Subcutaneous abdominal adipose tissue (tissue), 5 donors: Measurements from ENCODE around the gene TFDP1.

Experiments used
- H3K27ac ChIP-seq: one replicate; pipeline ENCODE4 v1.7.0; 2013; ENCODE audit warnings: low read depth, mild to moderate bottlenecking, inconsistent platforms, low read length, moderate library complexity
- H3K27me3 ChIP-seq, 5 donors: one replicate each; pipeline ENCODE4 v1.7.0; 2013; ENCODE audit warnings: low read length in 5 of 5, inconsistent platforms in 1 of 5; ENCODE audit not compliant: control insufficient read depth in 5 of 5, insufficient read depth in 4 of 5
- H3K36me3 ChIP-seq, 5 donors: one replicate each; pipeline ENCODE4 v1.7.0; 2013; ENCODE audit warnings: low read length in 5 of 5; ENCODE audit not compliant: control insufficient read depth in 5 of 5, insufficient read depth in 5 of 5
- H3K4me1 ChIP-seq, 5 donors: one replicate each; pipeline ENCODE4 v1.7.0; 2013; ENCODE audit warnings: low read length in 5 of 5, mild to moderate bottlenecking in 3 of 5, moderate library complexity in 1 of 5; ENCODE audit not compliant: control insufficient read depth in 5 of 5, insufficient read depth in 5 of 5
- H3K4me3 ChIP-seq, 5 donors: one replicate each; pipeline ENCODE4 v1.7.0; 2013; ENCODE audit warnings: low read length in 5 of 5, low read depth in 1 of 5
- H3K9ac ChIP-seq, 5 donors: one replicate each; pipeline ENCODE4 v1.7.0; 2013; ENCODE audit warnings: low read length in 5 of 5, mild to moderate bottlenecking in 4 of 5, moderate library complexity in 3 of 5
- H3K9me3 ChIP-seq, 5 donors: one replicate each; pipeline ENCODE4 v1.7.0; 2013; ENCODE audit warnings: low read length in 5 of 5; ENCODE audit not compliant: control insufficient read depth in 5 of 5
- donor health status: healthy.
- donor health status: healthy.
- donor health status: healthy.
- donor health status: healthy.
- donor health status: healthy.

The TFDP1 gene

GRCh38 chr13:113645329-113645728 lies 60.8 kb downstream of the TFDP1 start:
- Histone ChIP-seq H3K36me3 (peaks cover 0 to 11% (median 5%) of the 10 kb centered on the region in 5 donors), H3K27me3 (no peaks in the 10 kb centered on the region), H3K4me1 (peaks cover 0 to 18% (median 11%) of the 10 kb centered on the region in 5 donors), H3K27ac (no peak overlapping the region), H3K4me3 (no peak overlapping the region), H3K9ac (no peak overlapping the region), H3K9me3 (no peaks in the 10 kb centered on the region)

- H3K36me3 ChIP-seq: peaks cover 0 to 7% (median 0%) of the 10 kb centered on the region in 5 donors
- H3K9me3 ChIP-seq: no peaks in the 10 kb centered on the region
- no peak overlapping the region for H3K4me3 ChIP-seq
- no peaks in the 10 kb centered on the region for H3K27me3 ChIP-seq
- no peak overlapping the region for H3K27ac ChIP-seq
- H3K9ac ChIP-seq: no peak overlapping the region
- H3K4me1 ChIP-seq: peaks cover 0 to 18% (median 11%) of the 10 kb centered on the region in 5 donors
These were observed 61.8 kb downstream of the TFDP1 start for GRCh38 chr13:113646376-113646775.

- peaks cover 0 to 18% (median 11%) of the 10 kb centered on the region in 5 donors for H3K4me1 ChIP-seq
- no peak overlapping the region for H3K27ac ChIP-seq
- H3K9ac ChIP-seq: no peak overlapping the region
- H3K36me3 ChIP-seq: peaks cover 0 to 1% (median 0%) of the 10 kb centered on the region in 5 donors
- no peak overlapping the region for H3K4me3 ChIP-seq
- no peaks in the 10 kb centered on the region for H3K27me3 ChIP-seq
- H3K9me3 ChIP-seq: no peaks in the 10 kb centered on the region
These were observed 62.4 kb downstream of the TFDP1 start for GRCh38 chr13:113646921-113647340.

GRCh38 chr13:113647351-113648215 lies 63.0 kb downstream of the TFDP1 start:
- Histone ChIP-seq H3K4me1 (peaks cover 0 to 18% (median 11%) of the 10 kb centered on the region in 5 donors), H3K27ac (no peak overlapping the region), H3K36me3 (no peaks in the 10 kb centered on the region), H3K9ac (no peak overlapping the region), H3K9me3 (no peaks in the 10 kb centered on the region), H3K4me3 (no peak overlapping the region), H3K27me3 (no peaks in the 10 kb centered on the region)

GRCh38 chr13:113648216-113648610 lies 63.7 kb downstream of the TFDP1 start:
- H3K9ac ChIP-seq: no peak overlapping the region
- H3K27ac ChIP-seq: no peak overlapping the region
- no peak overlapping the region for H3K4me3 ChIP-seq
- H3K9me3 ChIP-seq: no peaks in the 10 kb centered on the region
- no peaks in the 10 kb centered on the region for H3K27me3 ChIP-seq
- H3K36me3 ChIP-seq: no peaks in the 10 kb centered on the region
- H3K4me1 ChIP-seq: peaks cover 0 to 18% (median 11%) of the 10 kb centered on the region in 5 donors

- Histone ChIP-seq H3K9ac (no peak overlapping the region), H3K4me1 (peaks cover 0 to 20% (median 11%) of the 10 kb centered on the region in 5 donors), H3K27me3 (peaks cover 0 to 4% (median 0%) of the 10 kb centered on the region in 5 donors), H3K4me3 (no peak overlapping the region), H3K9me3 (no peaks in the 10 kb centered on the region), H3K36me3 (no peaks in the 10 kb centered on the region), H3K27ac (no peak overlapping the region)
These were observed 64.7 kb downstream of the TFDP1 start for GRCh38 chr13:113649212-113649611.

GRCh38 chr13:113650275-113650674 lies 65.7 kb downstream of the TFDP1 start:
- no peaks in the 10 kb centered on the region for H3K36me3 ChIP-seq
- H3K4me3 ChIP-seq: no peak overlapping the region
- no peaks in the 10 kb centered on the region for H3K9me3 ChIP-seq
- H3K9ac ChIP-seq: no peak overlapping the region
- H3K27ac ChIP-seq: no peak overlapping the region
- H3K27me3 ChIP-seq: peaks cover 0 to 7% (median 3%) of the 10 kb centered on the region in 5 donors
- peaks cover 0 to 22% (median 11%) of the 10 kb centered on the region in 5 donors for H3K4me1 ChIP-seq

- H3K9ac ChIP-seq: no peak overlapping the region
These were observed 66.2 kb downstream of the TFDP1 start for GRCh38 chr13:113650731-113651148.

GRCh38 chr13:113651511-113652403 lies 67.2 kb downstream of the TFDP1 start:
- H3K4me3 ChIP-seq: no peak overlapping the region
- no peaks in the 10 kb centered on the region for H3K36me3 ChIP-seq
- H3K4me1 ChIP-seq: peaks cover 0 to 18% (median 11%) of the 10 kb centered on the region in 5 donors
- H3K27ac ChIP-seq: no peak overlapping the region
- H3K9me3 ChIP-seq: no peaks in the 10 kb centered on the region
- peaks cover 0 to 11% (median 8%) of the 10 kb centered on the region in 5 donors for H3K27me3 ChIP-seq
- no peak overlapping the region for H3K9ac ChIP-seq

More at GRCh38 chr13:113650731-113651148, 66.2 kb downstream of the TFDP1 start:
- Histone ChIP-seq H3K4me1 (peaks cover 0 to 22% (median 11%) of the 10 kb centered on the region in 5 donors), H3K27ac (no peak overlapping the region), H3K27me3 (peaks cover 0 to 10% (median 6%) of the 10 kb centered on the region in 5 donors), H3K4me3 (no peak overlapping the region), H3K36me3 (no peaks in the 10 kb centered on the region), H3K9me3 (no peaks in the 10 kb centered on the region)
